SW 1271 (cell line): ENCODE measurements around the gene FAM180A.
"Not testable (repeated sequence)": the region's sequence is repeated elsewhere in the genome, so short reads cannot be mapped to it uniquely, and the experiment has no call there.

ENCODE experiments used
- DNase-seq, 2 experiments: peaks; one replicate each; lab custom pipeline; 2025; lab: John Stamatoyannopoulos, UW

Gene FAM180A

DNA sequence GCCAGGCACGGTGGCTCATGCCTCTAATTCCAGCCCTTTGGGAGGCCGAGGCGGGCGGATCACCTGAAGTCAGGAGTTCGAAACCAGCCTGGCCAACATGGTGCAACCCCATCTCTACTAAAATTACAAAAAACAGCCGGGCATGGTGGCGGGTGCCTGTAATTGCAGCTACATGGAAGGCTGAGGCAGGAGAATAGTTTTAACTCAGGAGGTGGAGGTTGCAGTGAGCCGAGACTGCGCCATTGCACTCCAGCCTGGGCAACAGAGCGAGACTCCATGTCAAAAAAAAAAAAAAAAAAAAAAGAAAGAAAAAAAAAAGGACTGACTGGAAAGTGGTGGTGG lies 11.3 kb downstream of the FAM180A start:
- not testable (repeated sequence) for DNase-seq

GRCh38 chr7:135736586-135737305 lies 11.9 kb downstream of the FAM180A start:
- no peak for DNase-seq

DNA sequence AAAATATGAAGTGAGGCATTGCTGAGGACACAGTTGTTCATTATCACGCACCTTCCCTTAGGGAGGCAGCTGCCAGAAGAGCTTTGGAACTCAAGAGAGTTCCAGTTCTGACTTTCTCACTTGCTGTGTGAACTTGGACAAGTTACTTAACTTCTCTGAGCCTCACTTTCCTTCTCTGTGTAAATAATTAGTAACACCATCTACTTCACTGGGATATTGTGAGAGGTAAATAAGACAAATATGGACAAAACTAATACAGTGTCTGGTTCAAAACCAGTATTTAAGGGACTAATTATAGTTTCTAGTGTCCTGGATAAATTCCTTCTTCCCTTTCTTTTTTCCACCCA lies 14.3 kb downstream of the FAM180A start:
- DNase-seq = no peak

GRCh38 chr7:135733603-135734342 lies 14.8 kb downstream of the FAM180A start:
- DNase-seq = no peak

DNA sequence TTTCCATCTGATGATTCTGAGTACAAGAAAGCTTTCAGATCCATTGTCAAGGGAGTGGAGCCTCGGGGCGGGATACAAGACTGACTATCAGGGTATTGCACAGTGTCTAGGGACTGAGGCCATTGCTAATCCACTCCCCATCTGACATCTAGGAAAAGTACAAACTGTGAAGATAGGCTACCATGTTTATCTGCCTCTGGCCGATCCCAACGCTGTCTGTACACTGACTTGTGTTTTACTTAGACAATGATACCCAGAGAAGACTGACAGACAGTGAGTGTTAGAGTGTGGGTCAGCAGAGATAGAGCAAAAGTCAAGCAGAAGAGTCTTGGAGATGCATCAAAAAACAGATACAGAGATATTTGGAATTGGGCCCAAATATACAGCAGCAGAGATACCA lies 17.5 kb downstream of the FAM180A start:
- DNase-seq = no peak

DNA sequence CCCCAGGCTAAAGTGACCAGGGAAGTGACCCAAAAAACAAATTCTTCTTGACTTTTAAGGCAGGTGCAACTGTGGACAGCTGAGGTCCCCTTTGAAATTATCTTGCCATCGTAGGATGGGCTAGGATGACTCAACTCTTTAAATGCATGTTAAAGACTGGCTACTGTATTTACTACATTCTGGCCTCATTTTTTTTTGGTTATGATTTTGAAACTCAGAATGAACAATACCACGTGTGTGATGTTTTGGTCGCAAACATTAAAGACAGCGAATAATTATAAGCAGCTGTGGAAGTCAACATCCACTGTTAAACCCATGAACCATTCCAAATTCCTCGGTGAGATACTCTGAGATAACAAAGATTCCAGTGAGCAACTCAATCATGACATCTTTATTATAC lies 19.4 kb downstream of the FAM180A start:
- no peak for DNase-seq

DNA sequence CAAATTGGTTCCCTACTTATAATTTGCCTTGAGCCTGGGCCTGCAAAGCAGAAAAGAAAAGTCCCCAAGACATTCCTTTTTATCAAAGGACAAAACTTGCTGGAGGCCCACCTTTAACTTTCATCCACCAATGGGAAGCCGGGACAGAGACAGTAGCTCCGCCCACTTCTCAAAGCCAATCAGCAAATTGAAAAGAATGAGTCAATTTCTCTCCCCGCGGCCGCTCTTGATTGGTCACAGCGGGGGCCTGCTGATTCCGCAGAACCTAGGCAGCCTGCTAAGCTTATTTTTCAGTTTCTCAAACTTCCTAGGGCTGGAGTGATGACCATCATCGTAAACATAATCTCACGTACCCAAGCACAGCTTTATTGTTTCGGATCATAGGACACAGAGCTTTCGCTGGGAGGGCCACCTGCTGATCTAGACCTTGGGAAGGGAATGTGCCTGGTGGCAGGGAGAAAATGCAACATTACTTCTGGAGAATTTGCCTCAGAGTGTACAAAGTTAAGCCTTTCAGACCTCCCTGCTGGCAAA lies 20.4 kb downstream of the FAM180A start, which contains the start of gene SLC13A4:
TSS of gene SLC13A4 (minus strand) at position 51 of the 534 bp plus-strand sequence. CDS start 690 bp downstream, outside the sequence.
- no peak for DNase-seq

DNA sequence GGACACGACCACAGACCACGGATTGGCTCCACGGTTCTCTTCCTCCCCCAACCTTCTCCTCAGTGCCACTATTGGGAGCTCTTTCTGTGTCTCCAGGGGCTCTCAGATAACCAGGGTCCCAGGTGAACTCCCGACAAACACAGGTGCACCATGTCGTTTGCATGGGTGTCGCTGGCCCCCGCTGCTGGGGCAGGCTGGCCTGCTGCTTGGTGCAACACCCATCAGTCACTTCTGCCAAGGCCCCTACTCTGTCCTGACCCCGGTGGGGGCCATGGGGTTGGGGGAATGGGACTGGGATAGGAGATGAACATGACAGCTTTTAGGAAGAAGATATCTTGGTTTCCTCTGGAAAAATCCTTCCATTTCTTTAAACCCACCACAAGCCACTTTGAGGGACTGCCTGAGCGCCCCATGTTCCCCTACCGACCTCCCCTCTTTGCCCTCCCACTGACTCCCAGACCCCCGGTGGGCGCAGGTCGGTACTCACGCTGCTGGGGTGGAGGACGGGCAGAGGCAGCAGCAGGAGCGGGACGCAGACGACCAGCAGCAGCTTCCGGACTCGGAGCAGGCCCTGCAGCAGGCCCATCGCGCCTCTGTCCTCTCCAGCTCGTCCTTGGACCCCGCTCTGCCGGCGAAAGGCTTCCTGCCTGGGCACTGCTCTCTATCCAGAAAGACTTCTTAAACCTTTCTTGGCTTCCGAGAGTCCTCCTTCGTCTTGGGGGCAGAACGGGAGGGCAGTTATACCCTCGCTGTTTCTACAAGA lies 21.5 kb downstream of the FAM180A start:
- no peak for DNase-seq

- no peak for DNase-seq
Measured at GRCh38 chr7:135726276-135726788, 22.3 kb downstream of the FAM180A start.

GRCh38 chr7:135723411-135723810 lies 25.2 kb downstream of the FAM180A start:
- DNase-seq = no peak

- DNase-seq = no peak
Measured at GRCh38 chr7:135721198-135721820, 27.3 kb downstream of the FAM180A start.

DNA sequence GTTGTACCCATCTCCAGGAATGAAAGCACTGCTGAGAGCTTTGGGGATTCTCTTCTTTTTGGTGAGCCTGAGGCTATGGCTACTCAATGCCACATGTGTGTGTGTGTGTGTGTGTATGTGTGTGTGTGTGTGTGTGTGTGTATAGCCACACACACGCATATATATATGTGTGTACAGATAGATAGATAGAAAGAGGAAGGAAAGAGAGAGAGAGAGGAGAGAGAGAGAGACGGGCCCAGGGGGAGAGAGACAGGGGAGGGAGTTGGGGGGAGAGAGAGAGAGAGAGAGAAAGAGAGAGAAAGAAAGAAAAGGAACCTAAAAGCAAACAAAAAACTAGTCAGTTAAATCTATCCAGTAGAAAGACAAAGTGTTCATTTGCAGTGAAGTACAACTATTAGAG lies 28.9 kb downstream of the FAM180A start:
- DNase-seq = no peak

- no peak for DNase-seq
Measured at GRCh38 chr7:135718794-135719437, 29.7 kb downstream of the FAM180A start.

- DNase-seq = no peak
Measured at GRCh38 chr7:135718219-135718618, 30.4 kb downstream of the FAM180A start.

DNA sequence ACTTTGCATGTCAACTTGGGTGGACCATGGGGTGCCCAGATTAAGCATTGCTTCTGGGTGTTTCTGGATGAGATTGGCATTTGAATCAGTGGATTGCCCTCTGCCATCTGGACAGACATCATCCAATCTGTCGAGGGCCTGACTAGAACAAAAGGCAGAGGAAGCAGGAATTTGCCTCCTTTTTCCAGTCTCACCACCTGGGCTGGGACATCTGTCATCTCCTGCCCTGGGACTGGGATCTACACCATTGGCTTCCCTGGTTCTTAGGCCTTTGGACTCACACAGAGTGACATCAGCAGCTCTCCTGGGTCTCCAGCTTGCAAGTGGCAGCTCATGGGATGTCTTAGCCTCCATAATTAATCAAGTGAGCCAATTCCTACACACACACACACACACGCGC lies 30.9 kb downstream of the FAM180A start:
- no peak for DNase-seq

DNA sequence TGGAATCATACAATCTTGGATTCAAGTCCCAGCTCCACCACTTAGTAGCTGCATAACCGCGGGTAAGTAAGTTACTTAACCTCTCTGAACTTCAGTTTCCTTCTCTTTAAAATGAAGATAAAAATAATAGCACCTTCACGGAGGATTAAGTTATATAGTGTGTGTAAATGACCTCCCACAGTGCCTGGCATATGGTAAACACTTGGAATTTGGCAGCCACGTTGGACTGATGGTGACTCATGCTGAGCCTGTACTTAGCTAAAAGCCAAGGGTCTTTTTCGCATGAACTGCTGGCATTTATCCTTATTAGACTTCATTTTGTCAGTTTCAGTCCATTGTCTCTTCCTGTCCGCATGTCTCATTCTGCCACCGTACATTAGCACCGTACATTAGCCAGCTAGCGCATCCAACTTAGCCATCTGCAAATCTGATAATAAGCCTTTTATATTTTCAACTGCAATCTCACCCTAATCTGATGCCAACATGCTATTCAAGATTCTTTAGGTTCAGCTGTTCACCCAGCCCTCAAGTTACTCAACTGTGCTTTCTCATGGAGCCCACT lies 31.9 kb downstream of the FAM180A start:
- DNase-seq = no peak

GRCh38 chr7:135715673-135716072 lies 32.9 kb downstream of the FAM180A start:
- no peak for DNase-seq

- DNase-seq = no peak
Measured at GRCh38 chr7:135715055-135715522, 33.5 kb downstream of the FAM180A start.

DNA sequence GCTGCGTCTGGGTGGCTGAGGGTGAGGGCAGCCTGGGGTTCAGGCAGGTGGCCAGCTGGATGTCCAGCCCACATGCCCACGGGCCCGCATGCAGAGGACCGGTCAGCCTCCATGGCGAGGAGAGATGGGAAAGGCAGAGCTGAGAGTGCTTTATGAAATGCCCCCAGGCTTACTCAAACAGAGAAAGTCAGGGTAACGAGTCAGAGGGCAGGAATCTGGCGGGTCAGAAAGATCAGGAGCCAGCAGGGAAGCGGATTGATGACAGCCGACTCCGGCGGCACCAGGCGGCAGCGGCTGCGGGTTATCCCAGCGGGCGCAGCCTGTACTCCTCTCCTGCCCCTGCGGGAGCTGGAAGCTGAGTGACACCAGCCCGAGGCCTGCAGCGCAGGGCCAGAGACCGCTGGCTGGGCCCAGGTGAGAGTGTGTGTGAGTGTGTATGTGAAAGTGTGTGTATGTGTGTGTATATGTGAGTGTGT lies 34.0 kb downstream of the FAM180A start:
- DNase-seq = peak in 1 of 2 experiments; percentile 43

DNA sequence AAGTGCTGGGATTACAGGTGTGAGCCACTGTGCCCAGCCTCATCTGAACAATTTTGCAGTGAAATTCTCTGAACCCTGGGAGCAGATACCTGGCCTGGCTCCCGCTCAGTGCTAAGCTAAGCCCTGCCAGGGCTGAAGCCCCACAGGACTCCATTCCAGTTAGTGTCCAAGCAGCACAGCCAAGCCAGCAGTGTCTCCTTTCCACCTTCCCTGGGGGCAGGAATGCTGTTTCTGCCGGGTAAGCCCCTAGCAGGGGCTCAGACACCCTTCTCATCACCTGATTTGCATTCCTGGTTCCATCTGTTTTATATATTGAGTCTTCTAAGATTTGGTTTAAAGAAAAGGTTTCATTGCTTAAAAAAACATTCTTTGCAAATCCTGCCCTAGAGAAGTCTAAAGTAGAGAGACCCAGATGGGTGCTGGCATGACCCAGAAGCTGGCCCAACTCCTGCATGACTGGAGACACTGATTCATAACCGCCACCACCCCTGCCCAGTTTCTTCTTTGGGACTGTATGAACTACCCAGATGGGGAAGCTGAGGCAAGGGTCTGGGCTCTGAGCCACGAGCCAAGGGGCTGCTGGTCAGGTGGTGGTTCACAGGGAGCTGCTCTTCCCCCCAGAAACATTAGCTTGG lies 34.7 kb downstream of the FAM180A start:
- no peak for DNase-seq
